HG02759 (cell line): Measurements from ENCODE around the gene DEFB115.
"Not testable (repeated sequence)": the region's sequence is repeated elsewhere in the genome, so short reads cannot be mapped to it uniquely, and the experiment has no call there.

ENCODE experiments used
- ATAC-seq: cut with Tn5 transposase; IDR thresholded peaks from one replicate; pipeline ENCODE4 v1.9.1; 2021; ENCODE audit warnings: mild to moderate bottlenecking, moderate library complexity; ENCODE audit not compliant: unreplicated experiment

Gene DEFB115

GRCh38 chr20:31257364-31257763, at the start of gene DEFB115:
TSS of gene DEFB115 (plus strand) at chr20:31257664. CDS start at chr20:31257664, 0 bp downstream.
- no peak for ATAC-seq

- ATAC-seq: no peak
Measured at GRCh38 chr20:31236953-31237352, 20.5 kb upstream of the DEFB115 start.

- ATAC-seq: no peak
Measured at GRCh38 chr20:31237763-31238162, 19.7 kb upstream of the DEFB115 start.

DNA sequence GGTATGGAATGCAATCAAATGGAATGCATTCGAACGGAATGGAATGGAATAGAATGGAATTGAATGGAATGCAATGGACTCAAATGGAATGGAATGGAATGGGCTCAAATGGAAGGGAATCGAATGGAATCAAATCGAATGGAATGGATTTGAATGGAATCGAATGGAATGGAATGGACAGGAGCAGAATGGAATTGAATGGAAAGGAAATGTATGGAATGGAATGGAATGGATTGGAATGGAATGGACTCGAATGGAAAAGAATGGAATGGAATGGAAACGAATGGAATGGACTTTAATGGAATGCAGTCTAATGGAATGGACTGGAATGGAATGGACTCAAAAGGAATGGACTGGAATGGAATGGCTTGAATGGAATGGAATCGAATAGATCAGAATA, 18.3 kb upstream of the DEFB115 start:
- no peak for ATAC-seq

DNA sequence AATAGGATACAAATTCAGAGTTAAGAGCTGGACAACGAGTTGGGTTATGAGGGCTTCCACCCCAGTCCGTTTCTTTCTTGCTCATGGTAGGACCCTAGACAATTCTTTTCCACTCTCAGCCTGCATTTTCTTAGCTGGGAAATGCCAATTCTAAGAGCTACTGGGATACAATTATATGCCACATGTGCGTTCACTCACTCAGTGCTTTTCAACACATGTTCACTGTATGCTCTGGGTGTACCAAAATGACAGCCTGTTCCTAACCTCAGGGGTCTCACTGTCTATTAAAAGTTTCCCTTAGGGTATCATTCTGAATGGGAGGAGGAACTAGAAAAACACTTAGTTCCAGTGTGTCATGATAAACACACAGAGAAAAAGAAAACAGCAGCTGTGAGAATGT, 505 bp upstream of the DEFB115 start:
- ATAC-seq: no peak

- no peak for ATAC-seq
Measured at GRCh38 chr20:31260326-31260932, 3.0 kb downstream of the DEFB115 start.

DNA sequence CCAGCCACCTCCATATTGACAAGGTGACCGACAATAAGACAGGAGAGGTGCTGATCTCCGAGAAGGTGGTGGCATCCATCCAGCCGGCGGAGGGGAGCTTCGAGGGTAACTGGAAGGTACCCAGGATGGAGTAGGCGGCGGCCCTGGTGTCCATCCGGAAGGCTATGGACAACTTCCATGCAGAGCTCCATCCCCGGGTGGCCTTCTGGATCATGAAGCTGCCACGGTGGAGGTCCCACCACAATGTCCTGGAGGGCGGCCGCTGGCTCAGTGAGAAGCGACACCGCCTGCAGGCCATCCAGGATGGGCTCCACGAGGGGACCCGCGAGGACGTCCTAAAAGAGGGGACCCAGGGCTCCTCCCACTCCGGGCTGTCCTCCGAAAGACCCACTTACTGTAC, 17.0 kb downstream of the DEFB115 start:
- no peak for ATAC-seq

- ATAC-seq: no peak
Measured at GRCh38 chr20:31278178-31278577, 20.7 kb downstream of the DEFB115 start.

DNA sequence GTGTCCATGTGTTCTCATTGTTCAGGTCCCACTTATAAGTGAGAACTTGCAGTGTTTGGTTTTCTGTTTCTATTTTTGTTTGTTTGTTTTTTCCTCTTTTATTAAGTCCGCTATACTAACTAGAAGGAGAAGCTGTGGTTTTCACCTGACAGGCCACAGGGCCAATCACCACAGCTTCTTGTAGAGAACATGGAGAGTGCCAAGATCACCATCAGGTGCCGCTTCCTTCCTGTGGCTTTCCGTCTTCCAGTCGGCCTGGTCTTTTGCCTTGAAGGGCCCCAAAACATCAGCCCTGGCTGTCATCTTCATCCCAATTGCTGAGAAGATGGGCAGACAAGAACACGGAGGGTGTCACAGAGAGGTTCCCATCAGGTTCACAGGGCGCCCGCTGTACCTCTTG, 27.5 kb downstream of the DEFB115 start:
- ATAC-seq: not testable (repeated sequence)

GRCh38 chr20:31308535-31309162, 51.2 kb downstream of the DEFB115 start, which contains the start of gene DEFB116:
TSS of gene DEFB116 (minus strand) at chr20:31308585. CDS start at chr20:31308585, 0 bp downstream.
- no peak for ATAC-seq
